Breast epithelium (tissue), 3 donors: ENCODE results near the gene PROK1.

Experiments used
- CTCF ChIP-seq, 3 donors: fragments of 450-650 bp; IDR thresholded peaks; one replicate each; pipeline ENCODE4 v1.5.1; 2016 to 2017; ENCODE audit warnings: antibody characterized with exemption in 3 of 3, mild to moderate bottlenecking in 3 of 3, moderate library complexity in 3 of 3
- POLR2A ChIP-seq: fragments of 450-650 bp; IDR thresholded peaks from one replicate; pipeline ENCODE4 v1.6.1; 2016; ENCODE audit warnings: antibody characterized with exemption, mild to moderate bottlenecking, moderate library complexity
- POLR2AphosphoS5 ChIP-seq, 3 donors: sonication (generic); formaldehyde crosslinking; IDR thresholded peaks; one replicate each; pipeline ENCODE4 v1.6.1; 2017; ENCODE audit warnings: antibody characterized with exemption in 3 of 3

DNA sequence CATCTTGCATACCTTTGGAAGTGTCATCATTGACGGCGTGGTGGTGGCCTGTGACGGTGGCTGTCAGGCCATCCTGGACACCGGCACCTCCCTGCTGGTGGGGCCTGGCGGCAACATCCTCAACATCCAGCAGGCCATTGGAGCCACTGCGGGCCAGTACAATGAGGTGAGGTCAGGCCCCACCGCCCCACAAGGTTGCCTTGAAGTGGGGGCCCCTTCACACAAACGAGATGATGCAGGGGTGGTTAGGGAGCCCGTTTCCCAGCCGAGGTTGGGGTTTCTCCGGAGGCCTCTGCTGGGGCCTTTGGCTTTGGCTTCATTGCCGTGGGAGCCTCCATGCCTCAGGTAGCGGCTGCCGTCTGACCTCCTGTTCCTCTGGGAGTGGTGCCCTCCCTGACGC, 38.5 kb downstream of the PROK1 start:
- TF ChIP-seq CTCF (IDR thresholded peaks at IDR 0.05) (no peak), POLR2A (no peak), POLR2AphosphoS5 (IDR thresholded peaks at IDR 0.05) (no peak)
